Measurements from ENCODE around the gene SCLY.

The SCLY gene

GRCh38 chr2:238077292-238077691 is 16.5 kb downstream of the SCLY start:
- no peak for DNase-seq

GRCh38 chr2:238079874-238080327 is 19.1 kb downstream of the SCLY start:
- no peak for DNase-seq

- DNase-seq = no peak
Observed at GRCh38 chr2:238080518-238080917, 19.7 kb downstream of the SCLY start.

- no peak for DNase-seq
Observed at GRCh38 chr2:238081150-238081549, 20.3 kb downstream of the SCLY start.

GRCh38 chr2:238081561-238081960 is 20.8 kb downstream of the SCLY start:
- no peak for DNase-seq

- no peak for DNase-seq
Observed at GRCh38 chr2:238082151-238082550, 21.4 kb downstream of the SCLY start.

- DNase-seq = no peak
Observed at GRCh38 chr2:238082827-238083226, 22.0 kb downstream of the SCLY start.

- DNase-seq = no peak
Observed at GRCh38 chr2:238083919-238084318, 23.1 kb downstream of the SCLY start.

GRCh38 chr2:238084761-238085160 is 24.0 kb downstream of the SCLY start:
- no peak for DNase-seq

GRCh38 chr2:238085899-238086298 is 25.1 kb downstream of the SCLY start:
- DNase-seq = no peak

GRCh38 chr2:238087211-238087610 is 26.4 kb downstream of the SCLY start:
- DNase-seq = peak; percentile 21 to 34

- no peak for DNase-seq
Observed at GRCh38 chr2:238090887-238091286, 30.1 kb downstream of the SCLY start.

- DNase-seq = no peak
Observed at GRCh38 chr2:238091436-238092060, 30.7 kb downstream of the SCLY start.

GRCh38 chr2:238092486-238093035 is 31.8 kb downstream of the SCLY start:
- no peak for DNase-seq

GRCh38 chr2:238093181-238094140 is 32.7 kb downstream of the SCLY start:
- DNase-seq = no peak

- DNase-seq = no peak
Observed at GRCh38 chr2:238094438-238095022, 33.7 kb downstream of the SCLY start.

- no peak for DNase-seq
Observed at GRCh38 chr2:238095143-238095542, 34.3 kb downstream of the SCLY start.

- DNase-seq = no peak
Observed at GRCh38 chr2:238096311-238097011, 35.7 kb downstream of the SCLY start.

- DNase-seq = no peak
Observed at GRCh38 chr2:238097201-238097987, 36.6 kb downstream of the SCLY start.

- peak in 1 of 2 donors; percentile 67 for DNase-seq
Observed at GRCh38 chr2:238097988-238098871, 37.4 kb downstream of the SCLY start.
